NCI-H1436 treated with DMSO at 0.1 percent for 48 hours (cell line): ENCODE measurements around the gene RGS7.
"Not testable (repeated sequence)": the region's sequence is repeated elsewhere in the genome, so short reads cannot be mapped to it uniquely, and the experiment has no call there.

Source experiments
- DNase-seq: peaks from one replicate; lab custom pipeline; 2025; lab: John Stamatoyannopoulos, UW

Gene RGS7

GRCh38 chr1:241208910-241209379 lies 148.1 kb downstream of the RGS7 start:
- DNase-seq: no peak

- no peak for DNase-seq
These were observed 153.2 kb downstream of the RGS7 start for GRCh38 chr1:241203817-241204216.

DNA sequence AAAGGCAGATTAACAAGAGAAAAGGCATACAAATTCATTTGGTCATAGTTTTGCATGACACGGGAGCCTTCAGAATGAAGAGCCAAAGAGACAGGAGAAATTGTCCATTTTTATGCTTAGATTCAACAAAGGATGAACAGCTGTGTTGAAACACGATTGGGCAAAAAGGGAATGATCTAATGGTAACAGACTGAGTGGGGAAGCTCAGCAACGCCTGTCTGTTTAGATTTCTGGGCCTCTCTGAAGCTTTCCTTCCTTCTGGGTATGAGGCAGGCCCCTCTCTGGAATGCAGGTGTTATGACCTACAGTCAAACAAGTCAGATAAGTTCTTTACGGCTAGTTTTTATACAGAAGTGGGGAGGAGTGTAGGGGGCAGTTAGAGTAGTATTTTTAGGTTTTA lies 154.6 kb downstream of the RGS7 start:
- DNase-seq: no peak

DNA sequence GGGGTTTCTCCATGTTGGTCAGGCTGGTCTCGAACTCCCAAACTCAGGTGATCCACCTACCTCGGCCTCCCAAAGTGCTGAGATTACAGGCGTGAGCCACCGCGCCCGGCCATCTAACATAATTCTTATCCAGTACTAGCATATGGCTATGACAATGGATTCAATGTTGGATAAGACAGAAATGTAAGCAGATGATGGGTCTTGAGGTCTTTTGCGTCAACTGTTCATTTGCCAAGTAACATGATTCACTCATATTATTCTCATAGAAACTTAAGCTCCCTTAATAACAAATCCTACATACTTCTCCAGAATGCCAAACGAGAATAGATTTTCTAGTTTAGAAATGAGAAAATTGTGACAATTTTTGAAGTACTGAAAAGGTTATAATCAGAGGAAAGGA lies 170.3 kb downstream of the RGS7 start:
- no peak for DNase-seq

DNA sequence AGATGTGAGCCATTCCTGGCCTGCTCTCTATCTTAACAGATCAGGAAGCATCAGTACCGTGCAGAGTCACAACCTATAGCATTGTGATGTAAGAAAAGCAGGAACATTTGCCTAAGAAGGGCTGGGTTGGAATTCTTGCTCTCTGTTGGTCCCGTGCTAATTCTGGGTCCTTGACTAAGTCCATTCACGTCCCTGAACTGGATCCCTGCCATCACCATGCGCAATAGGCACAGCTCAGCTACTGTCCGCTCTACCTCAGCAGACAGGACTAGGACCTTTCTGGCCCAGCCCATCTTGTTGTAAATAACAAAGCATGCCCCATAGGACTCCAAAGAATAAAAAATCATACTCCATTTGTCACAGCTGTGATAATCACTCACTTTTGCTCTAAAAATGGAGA lies 175.0 kb downstream of the RGS7 start:
- DNase-seq: no peak

GRCh38 chr1:241181471-241181870 lies 175.5 kb downstream of the RGS7 start:
- DNase-seq: no peak

DNA sequence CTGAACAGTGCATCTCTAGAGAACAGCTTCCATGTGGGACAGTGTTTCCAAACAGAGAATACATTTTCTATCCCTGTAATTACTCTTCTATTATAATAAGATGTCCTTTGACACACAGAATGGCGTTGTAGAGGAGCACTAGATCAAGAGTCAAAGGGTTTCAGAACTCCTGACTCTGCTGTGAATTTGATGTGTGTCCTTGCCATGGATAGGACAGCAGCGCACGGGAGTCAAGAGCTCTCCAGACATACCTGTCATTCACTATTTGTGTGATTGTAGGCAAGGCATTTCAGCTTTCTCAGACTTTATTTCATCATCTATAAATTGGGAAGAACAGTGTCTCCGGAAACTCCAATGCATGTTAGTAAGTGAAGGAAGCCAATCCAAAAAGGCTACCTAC lies 176.4 kb downstream of the RGS7 start:
- no peak for DNase-seq

DNA sequence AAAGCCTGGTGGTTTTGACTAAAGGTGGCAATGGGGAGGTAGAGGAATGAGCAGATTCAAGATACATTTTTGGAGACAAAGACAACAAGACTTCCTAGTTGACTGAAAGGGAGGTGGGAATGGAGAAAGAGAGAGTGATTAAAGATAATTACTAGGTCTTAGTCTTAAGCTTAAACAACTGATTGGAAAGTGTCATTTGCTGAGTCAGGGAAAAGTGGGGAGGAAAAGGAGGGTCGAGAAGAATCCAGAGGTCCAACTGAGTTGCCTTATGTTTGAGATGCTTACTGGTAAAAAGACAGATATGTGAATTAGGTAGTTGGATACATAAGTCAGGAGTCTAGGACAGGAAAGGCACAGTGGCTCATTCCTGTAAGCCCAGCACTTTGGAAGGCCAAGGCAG lies 179.3 kb downstream of the RGS7 start:
- DNase-seq: no peak

DNA sequence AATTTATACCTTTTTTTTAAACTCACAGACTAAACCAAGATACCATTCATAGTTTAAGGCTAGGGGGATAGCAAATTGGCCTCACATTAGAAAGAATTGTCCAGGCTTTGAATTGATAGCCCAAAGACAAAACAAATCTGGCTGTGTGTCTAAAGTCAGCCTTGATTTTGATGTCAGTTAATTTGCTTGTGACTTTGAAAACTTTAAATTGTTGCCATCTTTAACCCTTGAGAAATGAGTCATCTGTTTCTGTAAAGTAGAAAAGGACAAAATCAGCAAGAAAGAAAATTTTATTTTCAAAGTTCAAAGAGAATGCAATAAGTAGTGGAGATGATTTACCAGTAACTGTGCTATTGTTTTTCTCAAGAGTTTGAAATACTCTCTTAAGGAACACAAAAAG lies 184.5 kb downstream of the RGS7 start:
- no peak for DNase-seq

DNA sequence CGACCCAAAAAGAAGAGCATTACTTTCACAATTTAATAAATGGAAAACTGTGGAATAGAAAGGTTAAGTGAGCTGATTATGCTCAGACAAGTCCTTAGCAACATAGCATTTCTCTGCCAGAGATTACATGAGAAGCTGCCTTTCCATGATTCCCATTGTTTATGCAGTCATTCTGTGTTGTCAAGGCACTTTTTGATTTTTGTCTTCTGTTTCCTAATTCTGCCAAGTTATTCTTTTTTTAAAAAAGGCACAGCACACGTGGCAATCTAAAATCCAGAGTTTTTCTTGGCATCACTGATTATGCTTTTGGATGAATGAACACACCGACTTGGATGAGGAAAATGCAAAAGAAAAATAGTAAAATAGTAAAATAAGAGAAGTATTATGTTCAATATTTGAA lies 185.0 kb downstream of the RGS7 start:
- DNase-seq: no peak

- DNase-seq: no peak
These were observed 189.8 kb downstream of the RGS7 start for GRCh38 chr1:241167121-241167630.

DNA sequence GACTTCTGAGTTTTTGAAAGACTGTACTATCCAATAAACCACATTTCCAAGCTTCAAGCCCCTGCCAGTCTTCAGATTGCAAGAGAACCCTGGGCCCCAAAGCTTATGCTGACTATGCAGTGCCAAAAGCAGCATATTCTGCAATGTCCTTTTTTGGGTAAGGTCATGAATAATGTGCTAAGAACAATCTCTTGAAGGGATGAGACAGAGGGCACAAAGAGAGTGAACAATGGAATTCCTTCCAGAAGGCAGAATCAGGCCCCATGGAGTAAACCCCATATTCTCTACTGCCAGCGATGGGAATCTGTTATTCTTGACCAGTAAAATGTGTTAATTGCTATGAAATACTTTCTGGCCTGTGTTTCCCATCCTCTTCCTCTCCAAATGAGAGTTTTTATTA lies 190.4 kb downstream of the RGS7 start:
- no peak for DNase-seq

DNA sequence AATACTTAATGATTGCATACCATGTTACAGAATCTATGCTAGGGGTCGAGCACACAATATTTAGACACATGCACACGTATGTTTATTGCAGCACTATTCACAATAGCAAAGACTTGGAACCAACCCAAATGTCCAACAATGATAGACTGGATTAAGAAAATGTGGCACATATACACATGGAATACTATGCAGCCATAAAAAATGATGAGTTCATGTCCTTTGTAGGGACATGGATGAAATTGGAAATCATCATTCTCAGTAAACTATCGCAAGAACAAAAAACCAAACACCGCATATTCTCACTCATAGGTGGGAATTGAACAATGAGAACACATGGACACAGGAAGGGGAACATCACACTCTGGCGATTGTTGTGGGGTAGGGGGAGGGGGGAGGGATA lies 191.7 kb downstream of the RGS7 start:
- DNase-seq: not testable (repeated sequence)

DNA sequence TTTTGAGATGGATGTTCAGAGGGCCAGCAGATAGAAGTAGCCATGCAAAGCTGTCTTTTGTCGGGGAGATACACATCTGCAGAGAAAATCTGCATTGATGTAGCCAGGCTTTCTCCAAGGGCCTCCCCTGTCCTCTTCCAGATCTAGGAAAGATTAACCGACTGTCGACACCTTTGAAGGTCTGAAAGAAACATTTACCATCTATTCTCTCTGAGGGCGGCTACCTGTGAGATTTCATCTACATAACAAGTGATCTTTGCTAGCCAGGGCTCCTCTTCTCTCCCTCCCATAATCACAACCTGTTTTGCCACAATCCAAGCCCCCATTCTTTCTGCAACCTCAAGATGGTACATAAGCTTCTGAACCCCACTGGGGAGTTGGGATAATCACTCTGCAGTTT lies 193.6 kb downstream of the RGS7 start:
- DNase-seq: no peak

DNA sequence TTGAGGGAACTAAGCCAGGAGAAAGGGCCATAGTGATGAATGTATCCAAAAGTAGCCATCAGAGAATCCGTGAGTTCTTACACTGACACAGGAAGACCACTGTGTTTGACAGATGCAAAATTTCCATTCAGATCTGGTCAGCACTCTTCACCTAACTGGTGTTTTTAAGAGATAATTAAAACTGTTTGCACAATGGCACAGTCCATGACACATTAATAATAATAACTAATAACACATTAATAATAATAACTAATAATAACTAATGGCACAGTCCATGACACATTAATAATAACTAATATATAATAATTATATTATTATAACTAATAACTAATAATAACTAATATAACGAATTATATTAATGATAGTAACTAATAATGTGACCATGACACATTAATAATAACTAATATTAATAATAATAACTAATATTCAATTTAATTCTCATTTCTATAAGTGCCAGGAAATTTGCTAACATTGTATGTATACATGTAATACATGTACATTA lies 195.8 kb downstream of the RGS7 start:
- DNase-seq: no peak

- no peak for DNase-seq
These were observed 199.6 kb downstream of the RGS7 start for GRCh38 chr1:241157435-241157834.

- no peak for DNase-seq
These were observed 200.6 kb downstream of the RGS7 start for GRCh38 chr1:241156231-241156965.

DNA sequence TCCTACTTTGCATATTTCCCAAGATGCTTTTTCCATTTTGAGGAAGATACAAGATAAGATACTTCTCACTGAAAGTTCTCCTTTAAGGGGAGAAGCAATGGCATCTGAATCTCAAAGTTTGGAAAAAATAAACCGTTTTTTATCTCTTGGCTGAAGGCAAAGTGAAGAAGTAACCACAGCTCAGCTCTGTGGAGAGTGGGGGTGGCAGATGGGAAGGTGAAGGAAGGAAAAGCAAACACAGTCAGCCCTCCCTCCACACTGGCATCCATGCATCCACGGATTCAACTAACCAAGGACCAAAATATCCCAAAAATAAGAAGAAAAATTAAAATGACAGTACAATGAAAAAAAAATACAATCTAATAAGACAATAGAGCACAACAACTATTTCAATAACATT lies 211.1 kb downstream of the RGS7 start:
- DNase-seq: no peak

DNA sequence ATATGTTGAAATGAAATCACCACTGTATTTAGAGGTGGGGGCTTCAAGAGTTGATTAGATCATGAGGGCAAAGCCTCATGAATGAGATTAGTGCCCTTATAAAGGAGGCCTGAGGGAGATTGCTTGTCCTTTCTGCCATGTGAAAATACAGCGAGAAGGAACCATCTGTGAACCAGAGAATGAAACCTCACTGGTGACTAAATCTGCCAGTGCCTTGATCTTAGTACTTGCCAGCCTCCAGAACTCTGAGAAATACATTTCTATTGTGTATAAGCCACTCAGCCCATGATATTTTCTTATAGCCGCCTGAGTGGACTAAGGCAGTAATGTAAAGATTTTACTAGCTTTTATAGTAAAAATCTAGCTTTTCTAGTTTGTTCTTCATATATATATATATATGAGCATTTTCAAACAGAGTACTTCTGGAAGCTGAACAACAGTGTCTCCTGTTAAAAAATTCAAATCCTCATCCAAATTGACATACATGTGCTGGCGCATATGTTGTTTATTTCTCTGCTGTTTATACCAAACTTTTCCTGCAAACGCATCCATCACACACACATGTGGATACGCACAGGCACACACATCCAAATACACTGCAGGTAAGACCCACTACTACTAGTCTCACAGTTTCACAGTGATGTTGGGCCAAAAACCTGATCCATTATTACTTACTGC lies 213.1 kb downstream of the RGS7 start:
- DNase-seq: no peak

DNA sequence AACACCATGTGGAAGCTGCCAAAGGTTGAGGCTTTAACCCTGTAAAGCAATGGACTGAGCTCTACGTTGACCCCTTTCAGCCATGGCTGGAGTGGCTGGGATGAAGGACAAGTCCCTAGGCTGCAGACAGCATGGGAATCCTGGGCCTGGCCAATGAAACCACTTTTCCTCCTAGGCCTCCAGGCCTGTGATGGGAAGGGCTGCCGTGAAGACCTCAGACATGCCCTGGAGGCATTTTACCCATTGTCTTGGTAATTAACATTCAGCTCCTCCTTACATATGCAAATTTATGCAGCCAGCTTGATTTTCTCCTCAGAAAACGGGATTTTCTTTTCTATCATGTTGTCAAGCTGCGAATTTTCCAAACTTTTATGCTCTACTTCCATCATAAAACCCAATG lies 214.5 kb downstream of the RGS7 start:
- DNase-seq: no peak

- not testable (repeated sequence) for DNase-seq
These were observed 215.4 kb downstream of the RGS7 start for GRCh38 chr1:241141646-241142045.

DNA sequence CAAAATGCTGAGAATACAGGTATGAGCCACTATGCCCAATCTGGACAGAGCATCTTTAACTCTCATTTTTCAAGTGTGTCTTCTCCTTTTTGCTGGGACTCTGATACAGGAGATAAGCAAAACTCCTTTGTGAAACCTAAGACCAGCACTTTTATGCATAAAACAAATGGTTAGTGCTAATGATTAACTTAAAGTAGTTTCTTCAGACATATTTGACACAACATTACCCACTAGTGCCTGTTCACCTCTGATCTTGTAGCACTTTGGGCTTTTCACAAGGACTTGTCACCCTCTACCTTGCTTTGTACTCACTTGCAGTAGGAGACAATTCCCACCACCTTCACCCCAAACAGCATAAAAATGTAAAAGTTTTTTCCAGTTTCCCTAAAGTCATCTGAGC lies 216.3 kb downstream of the RGS7 start:
- DNase-seq: no peak

GRCh38 chr1:241139047-241139446 lies 218.0 kb downstream of the RGS7 start:
- DNase-seq: no peak
